NCI-H345 treated with DMSO at 0.1 percent for 48 hours (cell line): ENCODE measurements around the gene NOP56.

Experiments used
- DNase-seq: peaks from one replicate; lab custom pipeline; 2025; ENCODE audit not compliant: unreplicated experiment; lab: John Stamatoyannopoulos, UW

NOP56 gene

GRCh38 chr20:2640260-2640659, 12.2 kb upstream of the NOP56 start:
- no peak for DNase-seq

GRCh38 chr20:2640899-2641298, 11.5 kb upstream of the NOP56 start:
- DNase-seq, result no peak

- no peak for DNase-seq
Measured at GRCh38 chr20:2643708-2644107, 8.7 kb upstream of the NOP56 start.

- DNase-seq, result peak; percentile 62
Measured at GRCh38 chr20:2652724-2653555, 508 bp downstream of the NOP56 start.

GRCh38 chr20:2653556-2654383, 1.3 kb downstream of the NOP56 start:
- no peak for DNase-seq

- DNase-seq, result no peak
Measured at GRCh38 chr20:2654384-2654822, 2.0 kb downstream of the NOP56 start.

- DNase-seq, result no peak
Measured at GRCh38 chr20:2654831-2655230, 2.4 kb downstream of the NOP56 start.

- no peak for DNase-seq
Measured at GRCh38 chr20:2655331-2656116, 3.1 kb downstream of the NOP56 start.

- no peak for DNase-seq
Measured at GRCh38 chr20:2656471-2657117, 4.2 kb downstream of the NOP56 start.

GRCh38 chr20:2657241-2657640, 4.8 kb downstream of the NOP56 start:
- DNase-seq, result no peak

GRCh38 chr20:2657674-2658073, 5.2 kb downstream of the NOP56 start:
- DNase-seq, result no peak

GRCh38 chr20:2658414-2659354, 6.3 kb downstream of the NOP56 start:
- no peak for DNase-seq

GRCh38 chr20:2659547-2659946, 7.1 kb downstream of the NOP56 start:
- DNase-seq, result no peak

GRCh38 chr20:2663364-2663886, 11.0 kb downstream of the NOP56 start:
- DNase-seq, result no peak

- peak; percentile 92 for DNase-seq
Measured at GRCh38 chr20:2663887-2664719, 11.7 kb downstream of the NOP56 start, which contains the start of gene IDH3B. IDH3B (minus strand) TSS chr20:2664216; CDS start chr20:2664188, 28 bp downstream.

GRCh38 chr20:2671977-2672376, 19.5 kb downstream of the NOP56 start:
- DNase-seq, result no peak

GRCh38 chr20:2672446-2672845, 20.0 kb downstream of the NOP56 start:
- no peak for DNase-seq

- DNase-seq, result no peak
Measured at GRCh38 chr20:2673453-2673852, 21.0 kb downstream of the NOP56 start.
